ENCODE results near the gene APOM.
A peak's percentile ranks its signal among the peaks of the same experiment; 100 is the strongest.

The APOM gene

GRCh38 chr6:31655349-31656237 is at the start of gene APOM:
TSS of gene APOM (plus strand) at chr6:31655894. CDS start at chr6:31655967, 73 bp downstream.
- no peak for DNase-seq (ENCODE audit: low spot score)

- no peak for DNase-seq (ENCODE audit: low spot score)
Observed at GRCh38 chr6:31607317-31607716, 48.4 kb upstream of the APOM start.

GRCh38 chr6:31609519-31610406 is 45.9 kb upstream of the APOM start:
- no peak for DNase-seq (ENCODE audit: low spot score)

GRCh38 chr6:31610968-31611367 is 44.7 kb upstream of the APOM start:
- no peak for DNase-seq (ENCODE audit: low spot score)

GRCh38 chr6:31614075-31614619 is 41.5 kb upstream of the APOM start:
- DNase-seq (ENCODE audit: low spot score): no peak

GRCh38 chr6:31614684-31615578 is 40.8 kb upstream of the APOM start, which contains the start of gene AIF1:
TSS of gene AIF1 (plus strand) at chr6:31615234. CDS start at chr6:31615330, 96 bp downstream.
- DNase-seq (ENCODE audit: low spot score): no peak

GRCh38 chr6:31615748-31616147 is 39.9 kb upstream of the APOM start:
- DNase-seq (ENCODE audit: low spot score): no peak

- no peak for DNase-seq (ENCODE audit: low spot score)
Observed at GRCh38 chr6:31617010-31617409, 38.7 kb upstream of the APOM start.

GRCh38 chr6:31619805-31620585 is 35.7 kb upstream of the APOM start:
- peak; percentile 98 for DNase-seq (ENCODE audit: low spot score)

GRCh38 chr6:31620586-31621319 is 34.9 kb upstream of the APOM start, which contains the start of gene PRRC2A:
TSS of gene PRRC2A (plus strand) at chr6:31620715. CDS start at chr6:31622790, 2,075 bp downstream.
- no peak for DNase-seq (ENCODE audit: low spot score)

GRCh38 chr6:31621320-31621939 is 34.3 kb upstream of the APOM start:
- DNase-seq (ENCODE audit: low spot score): no peak

- DNase-seq (ENCODE audit: low spot score): no peak
Observed at GRCh38 chr6:31621991-31622390, 33.7 kb upstream of the APOM start.

- no peak for DNase-seq (ENCODE audit: low spot score)
Observed at GRCh38 chr6:31622684-31623091, 33.0 kb upstream of the APOM start.

- DNase-seq (ENCODE audit: low spot score): no peak
Observed at GRCh38 chr6:31624070-31624469, 31.6 kb upstream of the APOM start.

GRCh38 chr6:31626952-31627351 is 28.7 kb upstream of the APOM start:
- DNase-seq (ENCODE audit: low spot score): no peak

- DNase-seq (ENCODE audit: low spot score): no peak
Observed at GRCh38 chr6:31627690-31628287, 27.9 kb upstream of the APOM start.

- no peak for DNase-seq (ENCODE audit: low spot score)
Observed at GRCh38 chr6:31629014-31629413, 26.7 kb upstream of the APOM start.

- DNase-seq (ENCODE audit: low spot score): no peak
Observed at GRCh38 chr6:31630177-31630934, 25.3 kb upstream of the APOM start.

Data from CD4-positive, alpha-beta T cell treated with Interleukin-2 at 100 ng/mL for 4 hours (primary cell).